ENCODE measurements around the gene PTGR2.
"Not testable (repeated sequence)": the region's sequence is repeated elsewhere in the genome, so short reads cannot be mapped to it uniquely, and the experiment has no call there.

The PTGR2 gene

GRCh38 chr14:73833530-73834260 lies 17.9 kb upstream of the PTGR2 start:
- no peak for DNase-seq

GRCh38 chr14:73834261-73834625 lies 17.4 kb upstream of the PTGR2 start:
- no peak for DNase-seq

GRCh38 chr14:73838293-73839034 lies 13.2 kb upstream of the PTGR2 start:
- not testable (repeated sequence) for DNase-seq

GRCh38 chr14:73842201-73842600 lies 9.4 kb upstream of the PTGR2 start:
- DNase-seq, result no peak

GRCh38 chr14:73842851-73843250 lies 8.8 kb upstream of the PTGR2 start:
- no peak for DNase-seq

GRCh38 chr14:73843296-73843695 lies 8.3 kb upstream of the PTGR2 start:
- no peak for DNase-seq

GRCh38 chr14:73846947-73847346 lies 4.7 kb upstream of the PTGR2 start:
- no peak for DNase-seq

- DNase-seq, result no peak
Measured at GRCh38 chr14:73851000-73851399, 631 bp upstream of the PTGR2 start.

GRCh38 chr14:73859145-73859544 lies 7.5 kb downstream of the PTGR2 start:
- DNase-seq, result no peak

GRCh38 chr14:73861073-73861472 lies 9.4 kb downstream of the PTGR2 start:
- DNase-seq, result no peak

GRCh38 chr14:73862480-73862879 lies 10.8 kb downstream of the PTGR2 start:
- DNase-seq, result no peak

- no peak for DNase-seq
Measured at GRCh38 chr14:73863209-73863608, 11.6 kb downstream of the PTGR2 start.

- no peak for DNase-seq
Measured at GRCh38 chr14:73865534-73866113, 14.0 kb downstream of the PTGR2 start.

- DNase-seq, result not testable (repeated sequence)
Measured at GRCh38 chr14:73869754-73870153, 18.1 kb downstream of the PTGR2 start.

- no peak for DNase-seq
Measured at GRCh38 chr14:73870525-73871235, 19.0 kb downstream of the PTGR2 start.

- no peak for DNase-seq
Measured at GRCh38 chr14:73873660-73874059, 22.0 kb downstream of the PTGR2 start.

- no peak for DNase-seq
Measured at GRCh38 chr14:73877790-73878189, 26.2 kb downstream of the PTGR2 start.

GRCh38 chr14:73878436-73878835 lies 26.8 kb downstream of the PTGR2 start:
- no peak for DNase-seq

- DNase-seq, result no peak
Measured at GRCh38 chr14:73879027-73879426, 27.4 kb downstream of the PTGR2 start.

GRCh38 chr14:73884438-73885190 lies 33.0 kb downstream of the PTGR2 start:
- DNase-seq, result no peak

GRCh38 chr14:73886449-73887317 lies 35.1 kb downstream of the PTGR2 start, which contains the start of gene ZNF410:
Gene ZNF410 (plus strand): TSS chr14:73886859. CDS start chr14:73892176, 5,317 bp downstream.
- DNase-seq, result peak; percentile 52

- no peak for DNase-seq
Measured at GRCh38 chr14:73887318-73887616, 35.6 kb downstream of the PTGR2 start.
